ENCODE data around the gene UBE2G2. TPM values are rescaled to one million over a fixed set of nuclear protein-coding genes. Genes with fewer than 3 reads are reported as not detected.

Gene UBE2G2
- total RNA-seq, 4 donors from 2014 or later: 62.5 to 126 (median 91.6) TPM

GRCh38 chr21:44828362-44829056 is 26.9 kb upstream of the UBE2G2 start:
- no peaks in the 10 kb centered on the region for H3K36me3 ChIP-seq
- no peak for DNase-seq (ENCODE audit: low spot score in 2 of 2)
- TF ChIP-seq POLR2A (IDR thresholded peaks at IDR 0.05) (no peak), EP300 (IDR thresholded peaks at IDR 0.05) (no peak)
- no peak overlapping the region for H3K4me3 ChIP-seq
- no peaks in the 10 kb centered on the region for H3K4me1 ChIP-seq
- no peak overlapping the region for H3K27ac ChIP-seq
- no peaks in the 10 kb centered on the region for H3K27me3 ChIP-seq
- WGBS: 80% methylated on average over 4 of the region's 4 CpGs
- H3K9me3 ChIP-seq: peaks cover 14% of the 10 kb centered on the region

- DNase-seq (ENCODE audit: low spot score in 2 of 2): no peak
- 82% methylated on average over 1 of the region's 1 CpG for WGBS
- H3K27me3 ChIP-seq: no peaks in the 10 kb centered on the region
- H3K4me1 ChIP-seq: peaks cover 6% of the 10 kb centered on the region
- no peak overlapping the region for H3K4me3 ChIP-seq
- H3K27ac ChIP-seq: no peak overlapping the region
- H3K9me3 ChIP-seq: peaks cover 31% of the 10 kb centered on the region
- no peaks in the 10 kb centered on the region for H3K36me3 ChIP-seq
- TF ChIP-seq POLR2AphosphoS5 (IDR thresholded peaks at IDR 0.05): no peak
- no peak for TF ChIP-seq CTCF (IDR thresholded peaks at IDR 0.05)
- TF ChIP-seq POLR2A (IDR thresholded peaks at IDR 0.05): no peak
- TF ChIP-seq EP300 (IDR thresholded peaks at IDR 0.05): no peak
Measured at GRCh38 chr21:44823179-44823660, 21.6 kb upstream of the UBE2G2 start.

- DNase-seq (ENCODE audit: low spot score in 2 of 2): no peak
- Histone ChIP-seq H3K9me3 (peaks cover 26% of the 10 kb centered on the region), H3K4me1 (peaks cover 7% of the 10 kb centered on the region), H3K36me3 (no peaks in the 10 kb centered on the region), H3K4me3 (no peak overlapping the region), H3K27me3 (no peaks in the 10 kb centered on the region), H3K27ac (no peak overlapping the region)
- TF ChIP-seq POLR2AphosphoS5 (IDR thresholded peaks at IDR 0.05): no peak
- no peak for TF ChIP-seq POLR2A (IDR thresholded peaks at IDR 0.05)
- no peak for TF ChIP-seq EP300 (IDR thresholded peaks at IDR 0.05)
- TF ChIP-seq CTCF (IDR thresholded peaks at IDR 0.05): no peak
- 74% methylated on average over 5 of the region's 5 CpGs for WGBS
Measured at GRCh38 chr21:44822484-44823178, 21.0 kb upstream of the UBE2G2 start.

GRCh38 chr21:44820851-44821250 is 19.2 kb upstream of the UBE2G2 start:
- H3K27ac ChIP-seq: no peak overlapping the region
- H3K4me3 ChIP-seq: no peak overlapping the region
- H3K36me3 ChIP-seq: no peaks in the 10 kb centered on the region
- no peak for DNase-seq (ENCODE audit: low spot score in 2 of 2)
- TF ChIP-seq POLR2AphosphoS5 (IDR thresholded peaks at IDR 0.05) (no peak), CTCF (IDR thresholded peaks at IDR 0.05) (no peak), EP300 (IDR thresholded peaks at IDR 0.05) (no peak), POLR2A (IDR thresholded peaks at IDR 0.05) (no peak)
- 45% methylated on average over 3 of the region's 3 CpGs for WGBS
- peaks cover 26% of the 10 kb centered on the region for H3K9me3 ChIP-seq
- peaks cover 21% of the 10 kb centered on the region for H3K4me1 ChIP-seq
- no peaks in the 10 kb centered on the region for H3K27me3 ChIP-seq

GRCh38 chr21:44819283-44820243 is 17.9 kb upstream of the UBE2G2 start:
- TF ChIP-seq POLR2AphosphoS5 (IDR thresholded peaks at IDR 0.05) (no peak), EP300 (IDR thresholded peaks at IDR 0.05) (no peak), CTCF (IDR thresholded peaks at IDR 0.05) (no peak), POLR2A (IDR thresholded peaks at IDR 0.05) (no peak)
- no peaks in the 10 kb centered on the region for H3K27me3 ChIP-seq
- H3K36me3 ChIP-seq: no peaks in the 10 kb centered on the region
- H3K27ac ChIP-seq: no peak overlapping the region
- no peak overlapping the region for H3K4me3 ChIP-seq
- peaks cover 29% of the 10 kb centered on the region for H3K4me1 ChIP-seq
- 96% methylated on average over 32 of the region's 33 CpGs for WGBS
- no peak for DNase-seq (ENCODE audit: low spot score in 2 of 2)
- peaks cover 26% of the 10 kb centered on the region for H3K9me3 ChIP-seq
